H1 (cell line): ENCODE data around the gene ZBED5. TPM values are rescaled to one million over a fixed set of nuclear protein-coding genes. Genes with fewer than 3 reads are reported as not detected.

Source experiments
- CTCF ChIA-PET: fragments of 300-600 bp; sonication (Branson Sonifier 250); formaldehyde crosslinking; loops from one replicate; lab custom pipeline; 2021; ENCODE audit not compliant: partially characterized antibody; lab: Charles Lee
- POLR2A ChIA-PET: fragments of 300-600 bp; sonication (Branson Sonifier 250); formaldehyde crosslinking; loops from one replicate; lab custom pipeline; 2021; ENCODE audit warnings: inconsistent platforms; ENCODE audit not compliant: partially characterized antibody; lab: Charles Lee
- DNase-seq, 2 experiments: peaks; one replicate each; pipeline versions ENCODE4 v3.0.0 to v3.0.0-alpha.2; 2010 to 2022; ENCODE audit warnings: low spot score in 2 of 2, low read depth in 1 of 2, mixed read lengths in 1 of 2
- FAIRE-seq: peaks from 2 replicates; lab custom pipeline; 2011; peaks lifted over from hg19 to GRCh38; lab: Jason Lieb, UNC
- H2AFZ ChIP-seq: 2 replicates; pipeline ENCODE4 v1.8.1; 2012; ENCODE audit warnings: low read length, inconsistent platforms
- H2AK5ac ChIP-seq: 2 replicates; pipeline ENCODE4 v1.6.1; 2013; ENCODE audit warnings: low read depth, low read length
- H2BK120ac ChIP-seq: replicated peaks from 2 replicates; pipeline ENCODE3; 2013; ENCODE audit warnings: low read depth, low read length, inconsistent platforms
- H2BK12ac ChIP-seq: 2 replicates; pipeline ENCODE4 v1.6.1; 2013; ENCODE audit warnings: low read depth, low read length
- H2BK15ac ChIP-seq: 2 replicates; pipeline ENCODE4 v1.6.1; 2013; ENCODE audit warnings: low read length
- H2BK20ac ChIP-seq: 2 replicates; pipeline ENCODE4 v1.6.1; 2013; ENCODE audit warnings: low read length
- H2BK5ac ChIP-seq: 2 replicates; pipeline ENCODE4 v1.6.1; 2013; ENCODE audit warnings: low read depth, low read length
- H3K14ac ChIP-seq: 2 replicates; pipeline ENCODE4 v1.6.1; 2013; ENCODE audit warnings: inconsistent platforms; ENCODE audit not compliant: insufficient read length
- H3K18ac ChIP-seq: 2 replicates; pipeline ENCODE4 v1.6.1; 2013; ENCODE audit warnings: low read length; ENCODE audit errors: extremely low read depth
- H3K23ac ChIP-seq: 2 replicates; pipeline ENCODE4 v1.6.1; 2013; ENCODE audit warnings: inconsistent platforms; ENCODE audit not compliant: insufficient read length
- H3K23me2 ChIP-seq: 2 replicates; pipeline ENCODE4 v1.6.1; 2013; ENCODE audit warnings: low read depth, low read length
- H3K27ac ChIP-seq: 2 replicates; pipeline ENCODE4 v1.6.1; 2011; ENCODE audit warnings: low read depth, low read length, inconsistent platforms
- H3K27me3 ChIP-seq, 4 experiments: replicated peaks in 1 of 4; 1 replicate in 1 of 4; 2 replicates in 3 of 4; pipeline versions ENCODE4 v1.6.1 to v1.8.1; 2011 to 2013; ENCODE audit warnings: low read length in 3 of 4, mild to moderate bottlenecking in 3 of 4, inconsistent platforms in 2 of 4, mixed read lengths in 2 of 4, moderate library complexity in 1 of 4; ENCODE audit not compliant: control insufficient read depth in 3 of 4, insufficient read depth in 3 of 4; ENCODE audit errors: extremely low read depth in 1 of 4
- H3K36me3 ChIP-seq, 4 experiments: 2 replicates each; pipeline versions ENCODE4 v1.6.1 to v1.8.1; 2011 to 2013; ENCODE audit warnings: mild to moderate bottlenecking in 4 of 4, low read length in 3 of 4, moderate library complexity in 2 of 4, control low read depth in 1 of 4, inconsistent platforms in 1 of 4; ENCODE audit not compliant: insufficient read depth in 4 of 4, control insufficient read depth in 2 of 4
- H3K4ac ChIP-seq: replicated peaks from 2 replicates; pipeline ENCODE3; 2013; ENCODE audit warnings: low read length, low read depth, mixed read lengths, inconsistent platforms; ENCODE audit not compliant: insufficient read length
- H3K4me1 ChIP-seq, 4 experiments: replicated peaks in 1 of 4; 1 replicate in 1 of 4; 2 replicates in 3 of 4; pipeline versions ENCODE4 v1.6.1 to v1.8.1; 2011 to 2013; ENCODE audit warnings: low read length in 3 of 4, inconsistent platforms in 2 of 4, mixed read lengths in 1 of 4; ENCODE audit not compliant: insufficient read depth in 4 of 4, control insufficient read depth in 3 of 4
- H3K4me2 ChIP-seq, 2 experiments: 2 replicates each; pipeline versions ENCODE4 v1.6.1 to v1.8.1; 2011 to 2013; ENCODE audit warnings: low read depth in 2 of 2, low read length in 2 of 2, control low read depth in 1 of 2, inconsistent platforms in 1 of 2, mild to moderate bottlenecking in 1 of 2; ENCODE audit not compliant: insufficient read depth in 1 of 2
- H3K4me3 ChIP-seq, 4 experiments: fragments of 200-600, 300-600 bp in 1 of 4; sonication (generic), shearing (Covaris generic), sonication (Bioruptor Twin) in 1 of 4; 2 replicates each; pipeline versions ENCODE4 v1.5.1 to v1.8.1; 2011 to 2016; ENCODE audit warnings: low read length in 4 of 4, low read depth in 3 of 4, control low read depth in 2 of 4, inconsistent platforms in 2 of 4, mild to moderate bottlenecking in 2 of 4, mixed read lengths in 1 of 4, moderate library complexity in 1 of 4; ENCODE audit not compliant: insufficient read depth in 2 of 4; ENCODE audit errors: extremely low read depth in 1 of 4
- H3K56ac ChIP-seq: replicated peaks from 2 replicates; pipeline ENCODE3; 2013; ENCODE audit warnings: low read depth, mild to moderate bottlenecking, mixed read lengths, low read length, inconsistent platforms; ENCODE audit not compliant: insufficient read length
- H3K79me1 ChIP-seq: 2 replicates; pipeline ENCODE4 v1.6.1; 2013; ENCODE audit warnings: low read depth, low read length, control low read depth
- H3K79me2 ChIP-seq, 2 experiments: 2 replicates each; pipeline versions ENCODE4 v1.6.1 to v1.8.1; 2012 to 2013; ENCODE audit warnings: low read length in 2 of 2, mild to moderate bottlenecking in 2 of 2, inconsistent platforms in 1 of 2; ENCODE audit not compliant: insufficient read depth in 2 of 2, control insufficient read depth in 1 of 2
- H3K9ac ChIP-seq, 4 experiments: replicated peaks in 1 of 4; 1 replicate in 1 of 4; 2 replicates in 3 of 4; pipeline versions ENCODE4 v1.6.1 to v1.8.1; 2011 to 2013; ENCODE audit warnings: low read depth in 3 of 4, low read length in 3 of 4, control low read depth in 2 of 4, mild to moderate bottlenecking in 2 of 4, moderate library complexity in 2 of 4, inconsistent platforms in 1 of 4; ENCODE audit errors: extremely low read depth in 1 of 4
- H3K9me3 ChIP-seq, 2 experiments: 2 replicates each; pipeline versions ENCODE4 v1.6.1 to v1.8.1; 2012 to 2013; ENCODE audit warnings: mild to moderate bottlenecking in 2 of 2, moderate library complexity in 2 of 2, control low read depth in 1 of 2, inconsistent platforms in 1 of 2, low read depth in 1 of 2, low read length in 1 of 2, mixed read lengths in 1 of 2; ENCODE audit not compliant: insufficient read depth in 2 of 2
- H4K20me1 ChIP-seq, 2 experiments: replicated peaks in 1 of 2; 2 replicates each; pipeline versions ENCODE3 to v1.8.1; 2011 to 2013; ENCODE audit warnings: inconsistent platforms in 2 of 2, low read length in 2 of 2, mild to moderate bottlenecking in 1 of 2; ENCODE audit not compliant: insufficient read depth in 2 of 2, control insufficient read depth in 1 of 2
- H4K5ac ChIP-seq: 2 replicates; pipeline ENCODE4 v1.6.1; 2013; ENCODE audit warnings: low read length, low read depth, mixed read lengths, inconsistent platforms; ENCODE audit not compliant: insufficient read length
- H4K8ac ChIP-seq: 2 replicates; pipeline ENCODE4 v1.8.0; 2013; ENCODE audit warnings: mild to moderate bottlenecking, moderate library complexity, low read length, inconsistent platforms; ENCODE audit not compliant: insufficient read depth; ENCODE audit errors: extremely low read depth
- H4K91ac ChIP-seq: replicated peaks from 2 replicates; pipeline ENCODE3; 2013; ENCODE audit warnings: low read length, mixed read lengths, inconsistent platforms; ENCODE audit not compliant: insufficient read length
- BCL11A ChIP-seq, 2 experiments: IDR thresholded peaks; one replicate each; pipeline ENCODE4 v1.6.1; 2011; ENCODE audit warnings: low read depth in 2 of 2, low read length in 2 of 2, mild to moderate bottlenecking in 2 of 2
- EZH2 ChIP-seq: fragments of 200-600 bp; sonication (generic); IDR thresholded peaks from 2 replicates; pipeline ENCODE4 v1.7.1; 2012; ENCODE audit warnings: low read depth, mild to moderate bottlenecking, moderate library complexity, low read length, inconsistent platforms; ENCODE audit not compliant: severe bottlenecking
- GTF2F1 ChIP-seq: IDR thresholded peaks from 2 replicates; pipeline ENCODE4 v1.6.1; 2012; ENCODE audit warnings: low read depth, low read length, improper control_type of control experiment, borderline replicate concordance
- HDAC6 ChIP-seq: IDR thresholded peaks from one replicate; pipeline ENCODE4 v1.7.1; 2012; ENCODE audit warnings: low read depth, mild to moderate bottlenecking, inconsistent platforms, low read length, moderate library complexity
- MAX ChIP-seq: IDR thresholded peaks from 2 replicates; pipeline ENCODE4 v1.6.1; 2012; ENCODE audit warnings: inconsistent platforms
- NRF1 ChIP-seq: IDR thresholded peaks from 2 replicates; pipeline ENCODE4 v1.6.1; 2011; ENCODE audit warnings: mild to moderate bottlenecking, low read depth, low read length, improper control_type of control experiment
- POLR2AphosphoS5 ChIP-seq: IDR thresholded peaks from 2 replicates; pipeline ENCODE4 v1.6.1; 2011; ENCODE audit warnings: low read depth, low read length
- SAP30 ChIP-seq: fragments of 300-600 bp; sonication (generic); IDR thresholded peaks from 2 replicates; pipeline ENCODE4 v1.7.1; 2012; ENCODE audit warnings: low read length, moderate library complexity, mild to moderate bottlenecking, inconsistent platforms; ENCODE audit not compliant: insufficient read depth, insufficient replicate concordance
- SIN3A ChIP-seq, 2 experiments: IDR thresholded peaks in 1 of 2; conservative IDR thresholded peaks in 1 of 2; 2 replicates each; pipeline ENCODE4 v1.6.1; 2011 to 2012; ENCODE audit warnings: low read length in 2 of 2, improper control_type of control experiment in 1 of 2, low read depth in 1 of 2, mild to moderate bottlenecking in 1 of 2
- SIRT6 ChIP-seq: IDR thresholded peaks from one replicate; pipeline ENCODE4 v1.7.1; 2012; ENCODE audit warnings: low read length, inconsistent platforms
- TAF1 ChIP-seq: IDR thresholded peaks from 2 replicates; pipeline ENCODE4 v1.6.1; 2011; ENCODE audit warnings: mild to moderate bottlenecking, low read depth, low read length
- TAF7 ChIP-seq: optimal IDR thresholded peaks from 2 replicates; pipeline ENCODE3; 2011; ENCODE audit warnings: low read depth, mild to moderate bottlenecking, inconsistent platforms, low read length, moderate library complexity, borderline replicate concordance
- WGBS, 2 experiments: shearing (Covaris generic) in 1 of 2; methylation state at CpG; one replicate each; pipeline versions ENCODE4 v1.1.6 to v1.1.7; 2013 to 2015; ENCODE audit warnings: low lambda C conversion rate in 2 of 2, mixed read lengths in 2 of 2, inconsistent platforms in 1 of 2, low coverage in 1 of 2, missing lambda C conversion rate in 1 of 2; ENCODE audit not compliant: insufficient replicate concordance in 2 of 2, insufficient coverage in 1 of 2, insufficient read length in 1 of 2; ENCODE audit errors: extremely low coverage in 1 of 2, missing lambda C conversion rate in 1 of 2; 5-methylcytosine and 5-hydroxymethylcytosine counted together
- polyA plus RNA-seq, 7 experiments: library from polyadenylated mRNA; depleted of rRNA in 3 of 7; stranded (reverse) in 5 of 7; unstranded in 2 of 7; fragments of >200 nt in 5 of 7; fragments of 200-250 nt in 2 of 7; gene quantifications; 1 replicate in 5 of 7; 2 replicates in 1 of 7; 4 replicates in 1 of 7; pipeline versions ENCODE4 v1.2.1 to v1.2.3, GENCODE V29; 2011 to 2013; ENCODE audit warnings: missing spikeins in 2 of 7, mixed read lengths in 2 of 7
- total RNA-seq: library from RNA; stranded (reverse); fragmentation: NEBNext Ultra II Directional; extraction: Animal tissue kit (Norgen Biotek cat#: 25700); gene quantifications from 2 replicates; pipeline ENCODE4 v1.2.1, GENCODE V29; 2021

ZBED5 gene
- total and polyA plus RNA-seq, 2 of the 8 experiments (the other 6 are each of a cell fraction or from before 2014, with no cell fraction given) = 54.2 to 94.7 TPM

- no peak overlapping the region for H3K18ac ChIP-seq
- H4K91ac ChIP-seq = no peak overlapping the region
- no peak overlapping the region for H2BK120ac ChIP-seq
- FAIRE-seq (no peak), DNase-seq (no peak)
- H3K9me3 ChIP-seq = no peaks in the 10 kb centered on the region
- H4K8ac ChIP-seq = no peak overlapping the region
- H3K4me1 ChIP-seq = no peaks in the 10 kb centered on the region
- H2AK5ac ChIP-seq = no peak overlapping the region
- H2BK15ac ChIP-seq = 0 out of 2 replicates have a peak overlapping the region, but pooled peaks have one; percentile 31
- H3K27me3 ChIP-seq = no peaks in the 10 kb centered on the region
- no peak overlapping the region for H2BK5ac ChIP-seq
- H4K20me1 ChIP-seq = no peaks in the 10 kb centered on the region
- no peaks in the 10 kb centered on the region for H3K79me2 ChIP-seq
- H3K4me3 ChIP-seq = no peak overlapping the region
- no peak overlapping the region for H3K23ac ChIP-seq
- ChIA-PET CTCF (interaction anchor here (0.6 to 1.6 kb wide), 5 partner anchors 9 to 45 kb away, joined by 3 to 5 read pairs (median 4); no protein-coding TSS in a partner anchor), POLR2A (interaction anchor here (1.1 to 1.3 kb wide), 2 partner anchors 37 to 92 kb away, joined by 3 to 5 read pairs; partner anchors contain the start of gene ZBED5)
- 92% methylated on average over 2 of the region's 2 CpGs; no CpG with 5 or more reads in 1 of the 2 experiments for WGBS, 2 experiments
- no peak overlapping the region for H2BK12ac ChIP-seq
- H4K5ac ChIP-seq = no peak overlapping the region
- no peaks in the 10 kb centered on the region for H3K79me1 ChIP-seq
- no peak overlapping the region for H3K56ac ChIP-seq
- H3K23me2 ChIP-seq = no peaks in the 10 kb centered on the region
- H3K14ac ChIP-seq = no peak overlapping the region
- H3K4ac ChIP-seq = no peak overlapping the region
- H3K27ac ChIP-seq = no peak overlapping the region
- no peaks in the 10 kb centered on the region; a peak in 2 of 8 replicates for H3K36me3 ChIP-seq
- no peak overlapping the region for H2BK20ac ChIP-seq
- H2AFZ ChIP-seq = no peak overlapping the region
- no peak overlapping the region for H3K4me2 ChIP-seq
- H3K9ac ChIP-seq = no peak overlapping the region
- no peak for TF ChIP-seq SIN3A (conservative IDR thresholded peaks at IDR 0.05 in 1 of 2, IDR thresholded peaks at IDR 0.05 in 1 of 2; ENCODE audit: low read depth in 1 of 2, low read length in 2 of 2)
- TF ChIP-seq TAF1 = no peak
- no peak for TF ChIP-seq NRF1
- TF ChIP-seq TAF7 = no peak
- no peak for TF ChIP-seq SAP30
- no peak for TF ChIP-seq MAX
- TF ChIP-seq EZH2 = no peak
- no peak for TF ChIP-seq GTF2F1
- TF ChIP-seq BCL11A (IDR thresholded peaks at IDR 0.05; ENCODE audit: low read depth in 2 of 2, low read length in 2 of 2) = no peak
- no peak for TF ChIP-seq HDAC6
- no peak for TF ChIP-seq SIRT6
- no peak for TF ChIP-seq POLR2AphosphoS5
Observed at GRCh38 chr11:10895285-10895684, 37.4 kb upstream of the ZBED5 start.
